ENCODE data around the gene UBL7.

DNA sequence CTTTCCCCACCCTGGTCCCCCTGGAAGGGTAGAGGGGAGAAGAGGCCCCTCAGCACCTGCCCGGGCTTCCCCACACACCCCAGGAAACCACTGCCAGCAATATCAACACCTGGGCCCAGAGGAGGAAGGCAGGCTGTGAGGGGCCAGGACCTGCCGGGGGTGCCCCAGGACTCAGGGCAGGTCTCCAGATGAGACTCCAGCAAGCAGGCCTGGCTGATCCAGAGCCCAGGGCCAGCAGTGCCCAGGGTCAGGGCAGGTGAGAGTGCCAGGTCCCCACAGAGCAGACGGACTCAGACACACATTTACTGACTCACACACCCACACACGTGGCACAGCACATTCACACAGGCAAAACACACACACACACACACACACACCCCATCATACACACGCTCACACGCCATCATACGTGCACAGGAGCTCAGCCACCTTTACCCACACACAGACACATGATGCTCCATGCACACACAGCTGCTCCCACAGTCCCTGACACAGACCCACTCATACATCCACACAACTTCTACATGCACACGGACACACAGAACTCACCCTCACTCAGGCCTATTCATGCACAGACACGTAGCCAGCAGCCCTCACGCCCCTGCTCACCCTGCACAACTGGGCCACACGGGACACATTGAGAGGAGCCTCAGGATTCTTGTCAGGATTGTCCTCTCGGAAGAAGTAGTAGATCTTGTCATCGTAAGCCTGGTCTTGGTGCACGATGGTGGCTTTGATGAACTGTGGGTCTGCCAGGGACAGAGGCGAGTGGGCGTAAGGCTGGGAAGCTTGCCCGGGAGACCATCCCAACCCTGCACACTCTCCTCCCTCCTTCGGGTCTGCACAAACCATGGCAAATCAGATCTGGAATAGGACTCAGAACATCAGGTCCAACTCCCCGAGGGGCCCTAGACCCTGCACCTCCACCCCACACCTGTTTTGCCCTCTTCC, 44.7 kb downstream of the UBL7 start:
- TF ChIP-seq, protein P1, sequence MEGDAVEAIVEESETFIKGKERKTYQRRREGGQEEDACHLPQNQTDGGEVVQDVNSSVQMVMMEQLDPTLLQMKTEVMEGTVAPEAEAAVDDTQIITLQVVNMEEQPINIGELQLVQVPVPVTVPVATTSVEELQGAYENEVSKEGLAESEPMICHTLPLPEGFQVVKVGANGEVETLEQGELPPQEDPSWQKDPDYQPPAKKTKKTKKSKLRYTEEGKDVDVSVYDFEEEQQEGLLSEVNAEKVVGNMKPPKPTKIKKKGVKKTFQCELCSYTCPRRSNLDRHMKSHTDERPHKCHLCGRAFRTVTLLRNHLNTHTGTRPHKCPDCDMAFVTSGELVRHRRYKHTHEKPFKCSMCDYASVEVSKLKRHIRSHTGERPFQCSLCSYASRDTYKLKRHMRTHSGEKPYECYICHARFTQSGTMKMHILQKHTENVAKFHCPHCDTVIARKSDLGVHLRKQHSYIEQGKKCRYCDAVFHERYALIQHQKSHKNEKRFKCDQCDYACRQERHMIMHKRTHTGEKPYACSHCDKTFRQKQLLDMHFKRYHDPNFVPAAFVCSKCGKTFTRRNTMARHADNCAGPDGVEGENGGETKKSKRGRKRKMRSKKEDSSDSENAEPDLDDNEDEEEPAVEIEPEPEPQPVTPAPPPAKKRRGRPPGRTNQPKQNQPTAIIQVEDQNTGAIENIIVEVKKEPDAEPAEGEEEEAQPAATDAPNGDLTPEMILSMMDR (conservative IDR thresholded peaks at IDR 0.05), result no peak
- TF ChIP-seq ZFX (IDR thresholded peaks at IDR 0.05), result no peak
